Measurements from ENCODE around the gene TOMM5.

GRCh38 chr9:37562826-37563225 lies 29.6 kb downstream of the TOMM5 start:
- TF ChIP-seq CTCF (conservative IDR thresholded peaks at IDR 0.05) = no peak
- TF ChIP-seq ZFX (IDR thresholded peaks at IDR 0.05) = no peak
